Spleen (tissue), 11 donors: ENCODE results near the gene PTPRN2. TPM values are rescaled to one million over a fixed set of nuclear protein-coding genes. Genes with fewer than 3 reads are reported as not detected.

ENCODE experiments used
- DNase-seq: peaks from one replicate; pipeline ENCODE4 v3.0.0-alpha.2; 2020
- H3K27ac ChIP-seq, 8 donors: fragments of 200-600 bp; sonication (generic) in 7 of 8; 1 replicate in 4 of 8; 2 replicates in 4 of 8; pipeline versions ENCODE4 v1.5.0 to v1.8.0; 2016 to 2021; ENCODE audit warnings: inconsistent platforms in 4 of 8, mild to moderate bottlenecking in 4 of 8, moderate library complexity in 1 of 8
- H3K27me3 ChIP-seq, 7 donors: fragments of 200-600 bp; sonication (generic) in 6 of 7; replicated peaks in 1 of 7; 1 replicate in 4 of 7; 2 replicates in 3 of 7; pipeline versions ENCODE4 v1.5.0 to v1.8.0; 2016 to 2021; ENCODE audit warnings: inconsistent platforms in 3 of 7, mild to moderate bottlenecking in 1 of 7
- H3K36me3 ChIP-seq, 6 donors: fragments of 200-600 bp; sonication (generic) in 5 of 6; 1 replicate in 4 of 6; 2 replicates in 2 of 6; pipeline versions ENCODE4 v1.5.0 to v1.8.0; 2016 to 2021; ENCODE audit warnings: inconsistent platforms in 2 of 6
- H3K4me1 ChIP-seq, 6 donors: fragments of 200-600 bp; sonication (generic) in 5 of 6; 1 replicate in 3 of 6; 2 replicates in 3 of 6; pipeline versions ENCODE4 v1.5.0 to v1.8.0; 2016 to 2021; ENCODE audit warnings: inconsistent platforms in 3 of 6
- H3K4me3 ChIP-seq, 8 donors: fragments of 200-600 bp; sonication (generic) in 7 of 8; 1 replicate in 4 of 8; 2 replicates in 4 of 8; pipeline versions ENCODE4 v1.5.0 to v1.8.0; 2016 to 2021; ENCODE audit warnings: inconsistent platforms in 4 of 8, mild to moderate bottlenecking in 4 of 8, moderate library complexity in 2 of 8
- H3K9me3 ChIP-seq, 8 donors: fragments of 200-600 bp; sonication (generic) in 7 of 8; 1 replicate in 4 of 8; 2 replicates in 4 of 8; pipeline versions ENCODE4 v1.5.0 to v1.8.0; 2016 to 2021; ENCODE audit warnings: inconsistent platforms in 4 of 8
- CTCF ChIP-seq, 11 experiments: fragments of 200-600 bp in 7 of 11; fragments of 450-650 bp in 4 of 11; sonication (generic) in 4 of 11; IDR thresholded peaks in 8 of 11; conservative IDR thresholded peaks in 3 of 11; 1 replicate in 7 of 11; 2 replicates in 4 of 11; pipeline versions ENCODE4 v1.4.0 to v1.8.0; 2016 to 2021; ENCODE audit warnings: antibody characterized with exemption in 11 of 11, inconsistent platforms in 4 of 11, mild to moderate bottlenecking in 1 of 11
- POLR2A ChIP-seq, 3 donors: fragments of 450-650 bp; IDR thresholded peaks; one replicate each; pipeline ENCODE4 v1.5.1; 2017; ENCODE audit warnings: antibody characterized with exemption in 3 of 3, mild to moderate bottlenecking in 1 of 3
- POLR2AphosphoS5 ChIP-seq, 3 donors: sonication (generic); formaldehyde crosslinking; IDR thresholded peaks; one replicate each; pipeline ENCODE4 v1.5.1; 2017; ENCODE audit warnings: antibody characterized with exemption in 3 of 3
- WGBS, 5 donors: extraction: QIAGEN DNeasy Blood & Tissue Kit in 3 of 5; methylation state at CpG; one replicate each; pipeline versions ENCODE4 v1.1.5 to v1.1.7; 2013 to 2018; 5-methylcytosine and 5-hydroxymethylcytosine counted together
- intact Hi-C: fragments of 100-400 bp; cut with DNase I; formaldehyde crosslinking; loops from one replicate; pipeline ENCODE4 v1.15.0; 2023; ENCODE audit warnings: low total_unique reads
- polyA plus RNA-seq, 3 donors: library from polyadenylated mRNA; stranded (reverse); fragments of 200-250 nt; gene quantifications; one replicate each; pipeline ENCODE4 v1.2.1, GENCODE V29; 2013
- total RNA-seq, 7 donors: library from RNA; depleted of rRNA in 3 of 7; stranded (reverse); fragments of >200 nt in 3 of 7; fragmentation: NEBNext Ultra II Directional in 4 of 7; extraction: Animal tissue kit (Norgen Biotek cat#: 25700) in 4 of 7; gene quantifications; one replicate each; pipeline versions ENCODE4 v1.1.0 to v1.2.1, GENCODE V29; 2016 to 2021
- donor health status: healthy with polysubstance abuse.
- donor health status: DM: no; HTN: no; CAD: no; lungs with moderate emphysema.
- donor health status: DM: no; HTN: no; CAD: no.
- donor health status: Bipolar disorder and iron deficiency.
- donor health status: healthy.
- donor health status: DM: no; HTN: no; CAD: no.
- donor health status: DM: yes; HTN: yes; CAD: no.

The PTPRN2 gene
- total and polyA plus RNA-seq, 10 donors: 7.0 to 22.8 (median 16.8) TPM

- Histone ChIP-seq H3K4me1 (peaks cover 0 to 7% (median 0%) of the 10 kb centered on the region in 6 donors), H3K36me3 (no peaks in the 10 kb centered on the region), H3K27ac (no peak overlapping the region), H3K4me3 (no peak overlapping the region), H3K27me3 (peaks cover 0 to 52% (median 0%) of the 10 kb centered on the region in 7 donors), H3K9me3 (no peaks in the 10 kb centered on the region)
- no peak for DNase-seq
- TF ChIP-seq POLR2A (IDR thresholded peaks at IDR 0.05) (no peak), CTCF (IDR thresholded peaks at IDR 0.05 in 8 of 11, conservative IDR thresholded peaks at IDR 0.05 in 3 of 11) (no peak), POLR2AphosphoS5 (IDR thresholded peaks at IDR 0.05) (no peak)
- WGBS, 5 donors: 26 to 57% (median 49%) methylated on average over 5 of the region's 5 CpGs
- intact Hi-C loops: no loop called here
These were observed 92.4 kb downstream of the PTPRN2 start for GRCh38 chr7:158495216-158495615.

GRCh38 chr7:158494643-158495042 lies 93.0 kb downstream of the PTPRN2 start:
- no peak for DNase-seq
- no peaks in the 10 kb centered on the region for H3K9me3 ChIP-seq
- no peaks in the 10 kb centered on the region for H3K36me3 ChIP-seq
- no peak overlapping the region for H3K27ac ChIP-seq
- TF ChIP-seq CTCF (IDR thresholded peaks at IDR 0.05 in 8 of 11, conservative IDR thresholded peaks at IDR 0.05 in 3 of 11) (no peak), POLR2AphosphoS5 (IDR thresholded peaks at IDR 0.05) (no peak)
- intact Hi-C loops: no loop called here
- WGBS, 5 donors: 53 to 63% (median 57%) methylated on average over 7 to 9 of the region's 9 CpGs
- peaks cover 0 to 7% (median 0%) of the 10 kb centered on the region in 6 donors for H3K4me1 ChIP-seq
- H3K27me3 ChIP-seq: peaks cover 0 to 58% (median 0%) of the 10 kb centered on the region in 7 donors
- H3K4me3 ChIP-seq: no peak overlapping the region

- Histone ChIP-seq H3K27me3 (peaks cover 0 to 61% (median 0%) of the 10 kb centered on the region in 7 donors), H3K4me1 (peaks cover 0 to 7% (median 0%) of the 10 kb centered on the region in 6 donors), H3K27ac (no peak overlapping the region), H3K9me3 (no peaks in the 10 kb centered on the region), H3K36me3 (no peaks in the 10 kb centered on the region), H3K4me3 (no peak overlapping the region)
- 36 to 53% (median 43%) methylated on average over 6 to 7 of the region's 7 CpGs for WGBS, 5 donors
- intact Hi-C loops: no loop called here
- DNase-seq: peak; percentile 64
- TF ChIP-seq POLR2AphosphoS5 (IDR thresholded peaks at IDR 0.05) (no peak), POLR2A (IDR thresholded peaks at IDR 0.05) (no peak), CTCF (IDR thresholded peaks at IDR 0.05 in 8 of 11, conservative IDR thresholded peaks at IDR 0.05 in 3 of 11) (no peak)
These were observed 93.4 kb downstream of the PTPRN2 start for GRCh38 chr7:158494162-158494586.

DNA sequence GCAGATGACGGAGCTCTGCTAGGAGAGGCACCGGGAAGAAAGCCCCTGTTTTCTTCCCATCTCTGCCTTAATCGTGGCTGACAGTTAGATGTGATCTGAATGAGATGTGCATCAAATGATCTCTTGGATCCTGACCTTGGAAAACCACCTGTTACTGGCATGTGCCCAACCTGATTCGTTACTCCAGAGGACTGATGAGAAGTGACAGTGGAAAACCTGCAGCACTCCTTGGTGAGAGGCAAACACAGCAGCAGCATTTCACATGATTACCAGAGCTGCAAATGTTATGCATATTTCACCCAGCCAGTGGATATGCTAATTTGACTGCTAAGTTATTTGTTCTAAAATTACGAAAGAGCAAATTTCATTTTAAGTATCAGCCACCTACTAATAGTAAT lies 95.3 kb downstream of the PTPRN2 start:
- Histone ChIP-seq H3K36me3 (no peaks in the 10 kb centered on the region), H3K4me3 (no peak overlapping the region), H3K4me1 (peaks cover 0 to 7% (median 0%) of the 10 kb centered on the region in 6 donors), H3K27ac (no peak overlapping the region), H3K9me3 (no peaks in the 10 kb centered on the region), H3K27me3 (peaks cover 0 to 64% (median 0%) of the 10 kb centered on the region in 7 donors)
- intact Hi-C loops: no loop called here
- DNase-seq: no peak
- WGBS, 5 donors: 71 to 87% (median 76%) methylated on average over 5 of the region's 5 CpGs
- no peak for TF ChIP-seq POLR2AphosphoS5 (IDR thresholded peaks at IDR 0.05)

DNA sequence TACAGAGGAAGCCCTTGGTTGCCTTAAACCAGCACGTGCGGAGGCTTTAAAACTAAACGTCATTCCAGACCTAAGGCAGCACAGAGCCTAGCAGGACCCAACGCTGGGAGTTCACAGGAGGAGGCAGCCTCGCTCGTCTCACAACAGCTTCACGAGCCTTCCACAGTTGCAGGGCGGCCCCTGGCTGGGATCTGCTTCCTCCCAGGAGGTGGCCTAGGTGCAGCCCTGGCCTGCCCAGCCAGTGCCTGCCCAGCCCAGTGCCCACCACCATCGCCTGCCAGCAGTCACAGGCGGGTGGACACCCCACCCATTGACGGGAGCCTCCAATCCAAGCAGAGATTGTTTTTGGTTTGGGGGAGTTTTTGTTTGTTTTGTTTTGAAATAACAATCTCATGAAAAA lies 96.5 kb downstream of the PTPRN2 start:
- Histone ChIP-seq H3K27me3 (peaks cover 0 to 61% (median 0%) of the 10 kb centered on the region in 7 donors), H3K9me3 (peaks cover 0 to 4% (median 0%) of the 10 kb centered on the region in 8 donors), H3K36me3 (no peaks in the 10 kb centered on the region), H3K27ac (no peak overlapping the region), H3K4me3 (no peak overlapping the region), H3K4me1 (peaks cover 0 to 7% (median 0%) of the 10 kb centered on the region in 6 donors)
- no peak for TF ChIP-seq POLR2A (IDR thresholded peaks at IDR 0.05)
- intact Hi-C loops: no loop called here
- 76 to 85% (median 78%) methylated on average over 7 to 11 of the region's 11 CpGs for WGBS, 5 donors
- no peak for DNase-seq
